Loucy (cell line): ENCODE measurements around the gene HEXD.

Experiments
- H2AFZ ChIP-seq: fragments of 200-600 bp; sonication (generic); 2 replicates; pipeline ENCODE4 v1.6.0; 2016; ENCODE audit warnings: antibody characterized with exemption, mild to moderate bottlenecking, low read length, moderate library complexity
- H3F3A ChIP-seq: fragments of 200-600 bp; 2 replicates; pipeline ENCODE4 v1.6.0; 2016; ENCODE audit warnings: antibody characterized with exemption, low read depth, mild to moderate bottlenecking
- H3K27me3 ChIP-seq: fragments of 200-600 bp; sonication (generic); 2 replicates; pipeline ENCODE4 v1.6.1; 2014; ENCODE audit warnings: low read length, mild to moderate bottlenecking; ENCODE audit not compliant: insufficient read depth, poor library complexity, severe bottlenecking
- H3K36me3 ChIP-seq: fragments of 200-600 bp; sonication (generic); 2 replicates; pipeline ENCODE4 v1.6.1; 2016; ENCODE audit warnings: low read length; ENCODE audit not compliant: insufficient read depth
- H3K4me1 ChIP-seq: fragments of 200-600 bp; sonication (generic); 2 replicates; pipeline ENCODE4 v1.5.1; 2014; ENCODE audit warnings: low read length, mild to moderate bottlenecking; ENCODE audit not compliant: insufficient read depth, poor library complexity, severe bottlenecking
- H3K4me2 ChIP-seq: fragments of 200-600 bp; sonication (generic); 2 replicates; pipeline ENCODE4 v1.6.0; 2014; ENCODE audit warnings: antibody characterized with exemption, low read length, low read depth, mild to moderate bottlenecking; ENCODE audit not compliant: poor library complexity, severe bottlenecking
- H3K4me3 ChIP-seq: fragments of 200-600 bp; sonication (generic); 2 replicates; pipeline ENCODE4 v1.5.1; 2014; ENCODE audit warnings: low read length, mild to moderate bottlenecking, mixed read lengths; ENCODE audit not compliant: poor library complexity, severe bottlenecking
- H3K79me2 ChIP-seq: fragments of 200-600 bp; sonication (generic); 2 replicates; pipeline ENCODE4 v1.6.1; 2014; ENCODE audit warnings: low read length; ENCODE audit not compliant: insufficient read depth
- H3K9ac ChIP-seq: fragments of 200-600 bp; sonication (generic); 2 replicates; pipeline ENCODE4 v1.6.0; 2014; ENCODE audit warnings: mild to moderate bottlenecking, low read depth, low read length, moderate library complexity; ENCODE audit not compliant: poor library complexity, severe bottlenecking
- H3K9me2 ChIP-seq: fragments of 200-600 bp; sonication (generic); replicated peaks from 2 replicates; pipeline ENCODE4 v1.6.1; 2016; ENCODE audit warnings: low read depth, low read length, mixed read lengths
- H3K9me3 ChIP-seq: fragments of 200-600 bp; sonication (generic); 2 replicates; pipeline ENCODE4 v1.6.1; 2014; ENCODE audit warnings: mild to moderate bottlenecking, antibody characterized with exemption, low read length, low read depth; ENCODE audit not compliant: insufficient read depth
- H4K20me1 ChIP-seq: fragments of 200-600 bp; sonication (generic); 2 replicates; pipeline ENCODE4 v1.6.0; 2014; ENCODE audit warnings: antibody characterized with exemption, low read length, mild to moderate bottlenecking; ENCODE audit not compliant: insufficient read depth, poor library complexity, severe bottlenecking
- CTCF ChIP-seq: fragments of 200-600 bp; sonication (generic); conservative IDR thresholded peaks from 2 replicates; pipeline ENCODE4 v1.5.1; 2014; ENCODE audit warnings: mild to moderate bottlenecking, antibody characterized with exemption, low read length
- EZH2phosphoT487 ChIP-seq: fragments of 200-600 bp; IDR thresholded peaks from 2 replicates; pipeline ENCODE4 v1.6.1; 2018; ENCODE audit warnings: antibody characterized with exemption, mild to moderate bottlenecking, moderate library complexity, borderline replicate concordance

The HEXD gene

DNA sequence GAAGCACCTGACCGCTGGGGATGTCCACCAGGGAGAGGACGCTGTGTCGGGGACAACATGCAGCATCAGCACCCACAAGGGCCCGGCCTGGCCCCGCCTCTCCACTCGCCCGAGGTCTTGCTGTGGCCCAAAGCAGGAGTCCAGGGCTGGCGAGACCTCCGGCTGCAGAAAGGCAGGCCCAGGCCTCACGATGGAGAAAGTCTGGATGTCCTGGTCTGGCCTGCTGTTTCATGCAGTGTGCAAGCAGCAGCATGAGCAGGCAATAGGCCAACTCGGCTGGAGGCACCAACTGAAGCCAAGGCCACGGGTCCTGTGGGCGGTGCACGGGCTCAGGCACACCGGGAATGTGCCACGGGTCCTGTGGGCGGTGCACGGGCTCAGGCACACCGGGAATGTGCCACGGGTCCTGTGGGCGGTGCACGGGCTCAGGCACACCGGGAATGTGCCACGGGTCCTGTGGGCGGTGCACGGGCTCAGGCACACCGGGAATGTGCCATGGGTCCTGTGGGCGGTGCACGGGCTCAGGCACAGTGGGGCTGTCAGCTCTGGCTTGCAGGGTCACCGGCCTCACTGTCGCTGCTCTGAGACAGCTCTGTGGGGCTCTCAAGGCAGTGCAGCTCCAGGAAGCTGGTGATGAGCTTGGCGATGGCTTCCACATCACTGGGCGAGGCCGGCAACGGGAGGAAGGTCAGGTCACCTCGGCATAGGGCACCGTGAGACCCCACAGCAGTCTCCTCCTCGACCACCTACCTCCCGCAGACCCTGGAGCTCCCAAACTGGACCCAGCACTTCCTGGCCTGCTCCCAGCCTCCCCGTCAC is 25.5 kb downstream of the HEXD start:
- no peaks in the 10 kb centered on the region for H3K27me3 ChIP-seq
- no peak overlapping the region for H2AFZ ChIP-seq
- peaks cover 38% of the 10 kb centered on the region for H3K79me2 ChIP-seq
- H3K9me3 ChIP-seq, result no peaks in the 10 kb centered on the region
- no peak overlapping the region for H3K9ac ChIP-seq
- peaks cover 8% of the 10 kb centered on the region for H3K4me1 ChIP-seq
- no peaks in the 10 kb centered on the region for H3K9me2 ChIP-seq
- no peak overlapping the region for H3K4me2 ChIP-seq
- no peaks in the 10 kb centered on the region; the same call in 1 of the 2 replicates for H3F3A ChIP-seq
- no peak overlapping the region for H3K4me3 ChIP-seq
- TF ChIP-seq CTCF, result no peak
- TF ChIP-seq EZH2phosphoT487, result no peak
- H4K20me1 ChIP-seq, result peaks cover 25% of the 10 kb centered on the region
- peaks cover 23% of the 10 kb centered on the region; the same call in 1 of the 2 replicates for H3K36me3 ChIP-seq

- H3K9ac ChIP-seq, result no peak overlapping the region
- H3K9me3 ChIP-seq, result no peaks in the 10 kb centered on the region
- H2AFZ ChIP-seq, result no peak overlapping the region
- H3K79me2 ChIP-seq, result peaks cover 45% of the 10 kb centered on the region
- H3K4me2 ChIP-seq, result no peak overlapping the region
- peaks cover 29% of the 10 kb centered on the region for H4K20me1 ChIP-seq
- H3F3A ChIP-seq, result peaks cover 5% of the 10 kb centered on the region
- H3K4me1 ChIP-seq, result peaks cover 15% of the 10 kb centered on the region
- H3K4me3 ChIP-seq, result no peak overlapping the region
- TF ChIP-seq CTCF, result no peak
- H3K27me3 ChIP-seq, result no peaks in the 10 kb centered on the region
- no peaks in the 10 kb centered on the region for H3K9me2 ChIP-seq
- peaks cover 23% of the 10 kb centered on the region; the same call in 1 of the 2 replicates for H3K36me3 ChIP-seq
Observed at GRCh38 chr17:82444284-82444893, 26.2 kb downstream of the HEXD start.

DNA sequence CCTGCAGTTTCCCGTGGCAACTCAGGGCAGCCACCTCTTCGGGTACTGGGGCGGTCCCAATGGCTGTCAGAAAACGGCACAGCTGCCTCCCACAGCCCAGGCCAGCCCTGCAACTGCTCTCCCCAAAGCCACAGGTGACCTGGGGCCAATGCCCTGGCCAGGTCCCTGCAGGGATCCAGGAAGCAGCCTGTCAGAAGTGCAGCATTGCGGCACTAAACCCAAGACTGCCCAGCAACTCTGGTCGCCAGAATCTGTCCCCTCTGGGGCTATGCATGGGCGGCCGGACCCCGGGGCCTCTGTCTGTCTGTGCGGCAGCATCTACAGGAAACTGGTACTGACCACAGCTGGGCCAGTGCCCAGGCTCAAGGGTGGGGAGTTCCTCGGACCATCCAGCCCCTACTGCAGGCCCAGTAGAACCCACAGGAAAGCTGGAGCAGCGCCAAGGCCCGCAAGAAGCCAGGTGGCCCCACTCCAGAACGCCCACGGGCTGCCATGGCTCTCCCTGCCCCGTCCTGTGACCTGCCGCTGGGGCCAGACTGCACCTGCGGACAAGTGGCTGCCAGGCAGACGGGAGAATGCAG is 26.9 kb downstream of the HEXD start:
- H3K79me2 ChIP-seq, result peaks cover 51% of the 10 kb centered on the region
- H2AFZ ChIP-seq, result no peak overlapping the region
- peaks cover 11% of the 10 kb centered on the region for H3F3A ChIP-seq
- H3K4me3 ChIP-seq, result no peak overlapping the region
- H3K9me2 ChIP-seq, result no peaks in the 10 kb centered on the region
- H3K9ac ChIP-seq, result no peak overlapping the region
- TF ChIP-seq EZH2phosphoT487, result no peak
- no peak for TF ChIP-seq CTCF
- peak overlapping the region; percentile 26 for H3K4me2 ChIP-seq
- peaks cover 29% of the 10 kb centered on the region for H4K20me1 ChIP-seq
- no peaks in the 10 kb centered on the region for H3K27me3 ChIP-seq
- no peaks in the 10 kb centered on the region for H3K9me3 ChIP-seq
- peaks cover 23% of the 10 kb centered on the region; the same call in 1 of the 2 replicates for H3K36me3 ChIP-seq
- H3K4me1 ChIP-seq, result peaks cover 20% of the 10 kb centered on the region
